Measurements from ENCODE around the gene PRDM16.

The PRDM16 gene

GRCh38 chr1:3070644-3071564 is 1.9 kb downstream of the PRDM16 start:
- DNase-seq = no peak

DNA sequence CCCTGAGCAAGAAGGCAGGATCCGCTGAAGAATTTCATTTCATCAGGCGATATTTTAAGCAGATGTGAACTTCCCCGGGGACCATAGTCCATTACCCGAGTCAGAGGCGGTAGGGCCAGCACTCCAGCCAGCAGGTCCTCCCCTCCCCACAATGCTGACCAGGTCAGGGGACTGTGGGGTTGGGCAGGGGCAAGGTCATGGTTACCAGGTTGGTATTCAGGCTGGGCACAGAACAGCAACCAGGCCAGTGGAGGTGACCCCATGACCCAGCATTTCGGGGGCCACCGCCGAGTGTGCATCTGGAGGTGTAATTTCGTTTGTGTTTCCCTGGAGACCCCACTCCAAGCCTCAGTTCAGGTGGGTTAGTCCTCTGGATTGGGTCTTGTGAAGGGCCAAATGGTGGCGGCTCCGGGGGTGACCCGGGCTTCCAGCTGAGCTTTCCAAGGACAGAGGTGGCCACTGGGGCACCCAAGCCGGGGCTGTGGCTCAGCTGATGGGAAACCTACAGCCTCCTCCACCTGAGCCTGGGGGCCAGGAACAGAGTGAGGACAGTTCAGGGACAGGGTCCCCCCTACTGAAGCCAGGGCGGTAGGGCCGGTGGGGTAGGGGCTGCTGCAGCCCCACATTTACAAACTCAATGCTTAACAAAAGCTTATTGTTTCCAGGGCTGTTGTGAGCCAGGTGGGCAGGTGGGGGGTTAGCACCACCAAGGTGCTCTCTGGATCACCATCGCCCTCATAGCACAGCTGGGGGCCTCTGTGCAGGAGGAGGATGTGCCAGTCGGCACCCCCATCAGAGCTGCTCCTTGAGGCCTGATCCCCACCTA is 2.8 kb downstream of the PRDM16 start:
- no peak for DNase-seq

GRCh38 chr1:3072391-3073185 is 3.6 kb downstream of the PRDM16 start:
- no peak for DNase-seq

- no peak for DNase-seq
Observed at GRCh38 chr1:3073186-3073488, 4.1 kb downstream of the PRDM16 start.

DNA sequence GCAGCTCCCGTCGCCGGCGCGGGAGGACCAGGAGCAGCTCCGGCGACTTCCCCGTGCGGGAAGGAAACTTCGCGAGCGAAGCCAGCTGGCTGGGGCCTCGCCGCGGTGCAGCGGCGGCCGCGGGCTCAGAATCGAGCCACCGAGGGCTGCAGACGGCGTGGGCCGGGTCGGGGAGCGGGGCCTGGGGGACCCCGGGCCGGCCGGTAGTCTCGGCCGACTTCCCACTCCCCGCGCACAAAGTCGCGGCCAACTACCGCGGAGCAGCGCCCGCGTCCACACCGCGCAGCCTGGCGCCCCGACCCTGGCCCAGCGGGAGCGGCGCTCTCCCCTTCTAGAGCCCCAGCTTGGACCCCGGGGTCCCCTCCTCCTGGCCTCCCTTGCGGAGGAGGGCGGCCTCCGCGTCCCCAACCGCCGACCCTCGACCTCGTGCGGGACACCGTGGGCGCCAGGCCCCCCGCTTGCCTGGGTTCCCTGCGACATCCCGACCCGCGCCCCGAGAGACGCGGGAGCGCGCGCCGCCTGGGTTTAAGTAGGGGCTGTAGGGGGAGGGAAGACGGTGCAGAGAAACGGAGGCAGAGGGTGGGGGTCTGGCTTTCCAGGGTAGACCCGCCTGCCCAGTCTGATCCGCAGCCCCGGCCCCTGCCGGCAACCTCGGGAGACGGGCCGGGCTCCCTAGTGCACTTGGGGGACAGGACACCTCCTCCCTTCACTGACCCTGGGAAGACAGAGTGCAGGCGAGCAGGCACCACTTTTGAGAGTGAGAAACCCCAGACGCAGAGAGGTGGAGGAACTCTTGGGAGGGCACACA is 4.7 kb downstream of the PRDM16 start:
- no peak for DNase-seq

GRCh38 chr1:3074297-3074741 is 5.3 kb downstream of the PRDM16 start:
- DNase-seq = no peak

DNA sequence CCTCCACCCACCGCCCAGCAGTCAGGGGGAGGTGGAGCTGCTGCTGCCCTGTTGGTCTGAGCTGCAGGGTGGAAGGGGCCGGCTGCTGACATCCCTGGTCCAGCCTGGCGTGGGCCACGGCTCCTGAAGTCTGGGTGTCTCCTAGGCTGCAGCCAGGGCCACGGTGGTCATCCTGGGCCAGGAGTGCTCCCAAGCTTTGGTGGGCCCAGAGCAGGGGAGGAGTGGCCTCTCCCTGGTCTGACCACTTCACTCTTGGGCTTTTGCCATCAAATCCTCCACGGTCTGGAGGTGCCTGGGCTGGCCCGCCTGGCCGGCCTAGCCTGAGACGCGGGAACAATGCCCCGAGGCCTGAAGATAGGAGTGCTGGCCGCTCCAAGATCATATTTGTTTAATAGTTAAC is 5.8 kb downstream of the PRDM16 start:
- DNase-seq = no peak

- no peak for DNase-seq
Observed at GRCh38 chr1:3075666-3076362, 6.8 kb downstream of the PRDM16 start.

DNA sequence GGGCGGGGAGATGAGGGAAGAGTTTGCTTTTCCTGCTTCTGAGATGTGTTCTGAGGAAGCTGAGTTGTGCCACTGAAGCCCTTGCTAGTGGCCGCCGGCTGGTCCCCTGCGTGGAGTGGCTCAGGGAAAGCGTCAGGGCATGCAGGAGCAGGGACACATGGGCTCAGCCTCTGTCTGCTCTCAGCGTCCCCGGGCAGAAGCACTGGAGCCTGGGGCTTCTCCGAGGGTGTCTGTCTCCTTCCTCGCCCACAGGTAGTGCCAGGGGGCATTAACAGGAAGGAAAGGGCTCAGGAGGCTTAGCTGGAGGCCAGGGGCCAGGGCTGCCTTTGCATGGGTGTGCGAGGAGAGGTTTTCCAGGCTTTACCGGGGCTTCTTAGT is 7.3 kb downstream of the PRDM16 start:
- DNase-seq = no peak

DNA sequence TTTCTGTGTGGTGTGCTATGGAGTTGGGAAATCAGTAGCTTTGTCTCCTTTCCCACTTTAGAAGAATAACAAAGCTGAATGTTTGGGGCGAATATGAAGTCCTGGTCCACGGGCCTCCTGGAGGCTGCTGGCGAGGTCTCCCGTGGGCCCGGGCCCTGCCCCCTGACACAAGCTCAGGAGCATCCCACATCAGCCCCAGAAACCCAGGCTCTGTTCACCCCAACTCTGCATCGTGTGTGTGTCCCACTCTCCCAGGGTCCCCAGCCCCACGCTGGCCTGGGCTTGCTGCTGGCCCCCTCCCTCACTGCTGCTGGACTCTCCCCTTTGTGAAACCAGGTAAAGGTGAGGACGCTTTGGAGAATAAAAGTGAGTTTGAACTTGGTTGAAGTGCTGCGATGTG is 8.1 kb downstream of the PRDM16 start:
- no peak for DNase-seq

GRCh38 chr1:3077561-3077960 is 8.6 kb downstream of the PRDM16 start:
- DNase-seq = no peak

DNA sequence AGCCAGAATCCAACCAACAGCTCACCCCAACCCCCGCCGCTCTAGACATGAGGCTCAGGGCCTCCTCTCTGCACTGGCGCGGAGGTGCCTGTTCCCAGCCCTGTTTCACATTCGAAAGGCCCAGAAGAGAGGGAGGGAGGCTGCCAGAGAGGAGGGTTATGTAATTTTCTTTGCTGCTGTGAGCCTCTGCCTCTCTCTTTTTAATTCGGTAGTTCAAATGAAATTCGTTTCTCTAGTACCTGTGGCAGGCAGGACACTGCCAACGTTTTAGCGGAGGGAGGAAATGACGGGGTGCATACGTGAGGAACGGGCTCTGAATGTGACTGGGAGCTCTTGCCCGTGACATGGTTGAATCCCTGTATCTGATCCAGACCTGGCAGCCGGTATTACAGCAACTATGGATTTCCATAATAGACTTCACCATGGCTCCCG is 9.4 kb downstream of the PRDM16 start:
- DNase-seq = no peak

GRCh38 chr1:3078871-3079270 is 9.9 kb downstream of the PRDM16 start:
- no peak for DNase-seq

- DNase-seq = no peak
Observed at GRCh38 chr1:3079381-3080052, 10.5 kb downstream of the PRDM16 start.

DNA sequence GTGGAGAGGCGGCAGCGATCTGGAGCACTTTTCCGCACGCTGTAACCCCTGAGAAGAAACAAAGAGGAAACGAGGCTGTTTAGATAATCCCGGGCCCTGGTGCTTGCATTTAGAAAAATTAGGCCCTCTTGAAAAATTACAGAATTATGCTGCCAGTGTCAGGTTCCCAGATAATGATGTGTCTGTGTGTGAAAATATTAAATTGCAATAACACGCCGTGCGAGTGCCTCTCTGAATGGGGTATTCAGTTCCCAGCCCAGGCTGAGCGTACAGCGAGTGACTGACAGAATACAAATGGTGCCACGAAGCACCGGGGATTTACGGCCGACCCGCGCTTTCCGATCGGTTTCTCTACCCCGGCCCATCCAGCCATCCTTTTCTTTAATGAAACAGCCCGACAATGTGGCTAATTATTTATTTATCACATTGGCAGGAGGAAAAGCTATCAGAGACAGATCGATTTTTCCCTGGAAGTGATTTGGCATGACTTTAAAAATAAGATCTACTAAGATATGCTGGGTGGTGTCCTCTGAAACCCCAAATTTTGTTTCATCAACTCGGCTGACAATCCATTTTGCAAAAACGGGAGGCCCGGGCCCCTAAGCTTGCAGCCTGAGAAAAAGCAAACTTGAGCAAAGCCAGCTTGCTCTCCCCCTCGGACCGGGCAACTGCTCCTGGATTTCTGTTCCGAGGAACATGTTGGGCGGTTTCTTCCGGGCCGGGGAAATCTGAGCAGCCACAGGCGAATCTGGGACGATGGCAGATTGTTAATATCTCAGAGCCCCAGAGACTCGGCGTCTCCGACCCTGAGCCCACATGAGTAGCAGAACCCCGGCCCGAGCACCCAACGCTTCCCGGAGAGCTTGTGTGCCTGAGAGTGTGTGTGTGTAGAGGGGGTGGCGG is 11.3 kb downstream of the PRDM16 start:
- no peak for DNase-seq

- DNase-seq = no peak
Observed at GRCh38 chr1:3081171-3081683, 12.2 kb downstream of the PRDM16 start.

DNA sequence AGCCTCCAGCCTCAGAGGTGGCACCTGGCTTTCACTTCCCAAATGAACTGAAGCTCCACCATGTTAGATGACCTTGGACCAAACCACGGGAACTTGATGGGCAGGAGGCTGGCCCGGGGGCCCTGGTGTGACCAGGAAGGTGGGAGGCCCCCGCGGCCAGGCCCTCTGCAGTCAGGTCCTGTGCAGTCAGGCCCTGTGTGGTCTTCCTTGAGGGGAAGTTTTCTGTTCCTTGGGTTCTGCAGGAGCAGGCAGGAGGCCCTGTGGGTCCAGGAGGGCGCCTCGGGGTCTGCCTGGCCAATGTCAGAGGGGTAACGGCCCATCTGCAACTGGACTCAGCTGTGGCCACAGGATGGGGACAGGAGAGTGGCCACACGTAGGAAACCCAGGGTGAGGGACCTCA is 13.0 kb downstream of the PRDM16 start:
- DNase-seq = no peak

DNA sequence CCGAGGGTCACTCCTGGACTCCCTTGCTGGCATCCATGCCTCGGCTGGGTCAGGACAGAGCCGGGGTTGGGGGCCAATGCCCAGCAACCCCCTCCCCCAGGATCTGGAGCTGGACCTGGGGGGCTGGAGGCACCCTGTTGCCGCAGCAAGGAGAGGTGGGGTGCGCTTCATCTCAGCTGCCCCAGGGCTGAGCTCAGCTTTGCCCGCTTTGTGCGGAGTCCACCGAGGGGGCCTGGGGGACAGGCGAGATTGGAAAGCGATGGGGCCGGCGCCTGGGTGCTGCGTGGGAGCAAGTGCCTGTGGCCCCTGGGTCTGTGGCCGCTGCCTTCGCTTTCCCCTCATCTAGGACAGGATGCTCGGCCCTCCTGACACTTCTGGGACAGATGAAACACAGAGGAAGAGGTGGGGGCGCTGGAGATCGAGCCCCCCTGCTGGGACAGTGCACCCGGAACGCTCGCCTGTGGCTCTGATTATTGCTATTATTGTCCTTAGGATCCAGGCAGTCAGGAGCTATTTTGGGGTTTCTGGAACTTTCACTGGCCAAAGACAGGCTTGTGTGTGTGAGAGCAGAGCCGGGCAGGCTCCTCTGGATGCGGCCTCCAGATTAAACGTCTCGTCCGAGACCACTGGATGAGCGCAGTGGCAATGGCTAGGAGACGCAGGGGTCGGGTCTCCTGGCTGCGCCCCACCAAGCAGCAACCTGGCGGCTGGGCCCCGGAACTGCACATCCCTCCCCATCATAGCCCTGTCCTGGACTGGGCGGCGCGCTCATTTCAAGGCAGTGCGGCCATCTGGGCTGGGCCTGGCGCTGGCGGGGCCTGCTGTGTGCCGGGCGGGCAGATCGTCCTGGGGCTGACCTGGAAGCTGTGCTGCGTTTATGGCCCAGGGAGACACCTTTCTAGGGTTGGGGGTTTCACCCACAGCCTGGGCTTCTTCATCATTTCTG is 13.8 kb downstream of the PRDM16 start:
- no peak for DNase-seq

GRCh38 chr1:3084154-3084553 is 15.2 kb downstream of the PRDM16 start:
- DNase-seq = no peak
